Measurements from ENCODE around the gene RAI1.

The RAI1 gene

DNA sequence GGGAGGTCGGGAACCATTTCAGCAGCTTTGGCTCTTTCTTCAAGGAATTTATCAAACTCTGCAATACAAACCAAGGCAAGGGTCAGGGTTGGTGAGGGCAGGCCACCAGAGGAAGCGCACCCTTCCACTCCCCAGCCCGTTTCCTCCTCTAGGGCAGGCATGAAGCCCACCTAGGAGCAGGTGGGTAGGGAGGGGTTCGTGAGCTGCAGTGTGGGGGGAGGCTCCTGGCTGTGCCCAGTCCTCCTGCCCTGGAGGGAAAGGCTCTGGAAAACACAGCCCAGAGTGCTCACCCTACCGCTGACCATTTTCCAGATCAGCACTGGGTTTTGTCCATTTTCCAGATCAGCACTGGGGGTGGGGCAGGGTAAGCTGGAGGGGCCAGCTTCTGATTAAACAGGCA is 166.5 kb downstream of the RAI1 start:
- no peak overlapping the region for H3K4me3 ChIP-seq (ENCODE audit: low read length)
- TF ChIP-seq, protein P1, sequence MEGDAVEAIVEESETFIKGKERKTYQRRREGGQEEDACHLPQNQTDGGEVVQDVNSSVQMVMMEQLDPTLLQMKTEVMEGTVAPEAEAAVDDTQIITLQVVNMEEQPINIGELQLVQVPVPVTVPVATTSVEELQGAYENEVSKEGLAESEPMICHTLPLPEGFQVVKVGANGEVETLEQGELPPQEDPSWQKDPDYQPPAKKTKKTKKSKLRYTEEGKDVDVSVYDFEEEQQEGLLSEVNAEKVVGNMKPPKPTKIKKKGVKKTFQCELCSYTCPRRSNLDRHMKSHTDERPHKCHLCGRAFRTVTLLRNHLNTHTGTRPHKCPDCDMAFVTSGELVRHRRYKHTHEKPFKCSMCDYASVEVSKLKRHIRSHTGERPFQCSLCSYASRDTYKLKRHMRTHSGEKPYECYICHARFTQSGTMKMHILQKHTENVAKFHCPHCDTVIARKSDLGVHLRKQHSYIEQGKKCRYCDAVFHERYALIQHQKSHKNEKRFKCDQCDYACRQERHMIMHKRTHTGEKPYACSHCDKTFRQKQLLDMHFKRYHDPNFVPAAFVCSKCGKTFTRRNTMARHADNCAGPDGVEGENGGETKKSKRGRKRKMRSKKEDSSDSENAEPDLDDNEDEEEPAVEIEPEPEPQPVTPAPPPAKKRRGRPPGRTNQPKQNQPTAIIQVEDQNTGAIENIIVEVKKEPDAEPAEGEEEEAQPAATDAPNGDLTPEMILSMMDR (conservative IDR thresholded peaks at IDR 0.05; ENCODE audit: low read depth, low read length) = no peak
- no peak for DNase-seq (ENCODE audit: low read depth)

DNA sequence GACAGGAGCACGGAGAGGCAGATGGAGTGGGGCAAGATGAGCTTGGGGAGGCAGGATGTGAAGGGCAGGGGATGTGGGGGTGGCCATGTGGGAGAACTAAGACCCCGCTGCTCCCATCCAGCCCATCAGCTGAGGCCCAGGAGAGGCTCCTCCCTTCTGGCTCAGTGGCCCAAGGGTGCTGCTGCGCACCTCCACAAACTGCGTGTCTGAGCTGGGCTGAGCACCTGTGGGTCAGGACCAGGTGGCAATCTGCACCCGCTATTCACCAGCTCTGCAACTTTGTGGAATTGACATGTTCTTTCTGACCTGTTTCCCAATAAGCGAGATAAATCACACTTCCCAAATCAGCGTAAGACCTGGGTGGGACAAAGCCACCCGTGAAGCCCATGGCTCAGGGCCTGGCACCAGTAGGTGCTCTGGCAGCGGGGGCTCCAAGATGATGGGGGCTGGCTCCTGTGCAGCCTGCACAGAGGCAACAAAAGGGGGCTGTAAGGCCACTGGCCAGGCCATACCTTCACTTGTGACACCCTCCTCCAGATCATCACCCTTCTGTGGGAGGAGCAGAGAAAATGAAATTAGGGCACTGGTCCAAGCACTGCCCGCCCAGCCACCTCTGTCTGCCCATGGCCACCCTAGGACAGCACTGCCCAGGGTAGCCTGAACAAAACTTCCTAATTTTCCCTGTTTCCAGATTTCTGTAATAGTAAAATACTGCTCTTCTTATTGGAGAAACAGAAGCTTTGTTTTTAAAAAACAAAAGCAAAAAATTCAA is 167.2 kb downstream of the RAI1 start:
- H3K4me3 ChIP-seq (ENCODE audit: low read length) = no peak overlapping the region
- TF ChIP-seq, protein P1 (conservative IDR thresholded peaks at IDR 0.05; ENCODE audit: low read depth, low read length) = no peak
- no peak for DNase-seq (ENCODE audit: low read depth)

DNA sequence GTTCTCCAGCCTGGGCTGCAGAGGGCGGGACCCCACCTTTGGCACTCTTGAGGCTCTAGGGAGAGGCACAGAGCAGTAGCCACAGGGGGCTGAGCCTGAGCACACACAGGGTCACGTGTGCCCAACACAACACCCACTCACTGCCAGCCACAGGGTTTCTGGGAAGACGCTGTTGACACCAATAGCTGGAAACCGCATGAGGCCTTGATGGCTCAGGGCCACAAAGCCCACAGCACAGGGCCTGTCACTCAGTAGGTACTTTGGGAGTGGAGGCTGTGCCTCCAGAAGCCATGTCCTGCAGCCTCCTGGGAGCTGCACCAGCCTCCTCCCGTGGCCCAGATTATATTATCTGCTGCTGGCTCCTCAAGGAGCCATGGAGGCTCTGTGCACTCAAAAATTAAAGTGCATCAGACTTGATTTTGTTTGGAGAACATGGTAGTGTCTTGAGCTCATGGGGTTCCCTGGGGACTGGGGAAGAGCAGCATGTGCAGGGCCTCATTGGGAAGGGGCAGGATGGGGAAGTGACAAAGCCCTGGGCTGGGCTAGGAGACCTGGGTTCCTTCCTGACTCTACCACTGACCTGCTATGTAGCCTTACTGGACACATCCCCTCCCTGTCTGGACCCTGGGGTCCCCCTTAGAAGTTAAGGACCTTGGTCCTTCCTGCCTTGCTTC is 168.0 kb downstream of the RAI1 start:
- H3K4me3 ChIP-seq (ENCODE audit: low read length) = no peak overlapping the region
- TF ChIP-seq, protein P1 (conservative IDR thresholded peaks at IDR 0.05; ENCODE audit: low read depth, low read length) = no peak
- DNase-seq (ENCODE audit: low read depth) = no peak

DNA sequence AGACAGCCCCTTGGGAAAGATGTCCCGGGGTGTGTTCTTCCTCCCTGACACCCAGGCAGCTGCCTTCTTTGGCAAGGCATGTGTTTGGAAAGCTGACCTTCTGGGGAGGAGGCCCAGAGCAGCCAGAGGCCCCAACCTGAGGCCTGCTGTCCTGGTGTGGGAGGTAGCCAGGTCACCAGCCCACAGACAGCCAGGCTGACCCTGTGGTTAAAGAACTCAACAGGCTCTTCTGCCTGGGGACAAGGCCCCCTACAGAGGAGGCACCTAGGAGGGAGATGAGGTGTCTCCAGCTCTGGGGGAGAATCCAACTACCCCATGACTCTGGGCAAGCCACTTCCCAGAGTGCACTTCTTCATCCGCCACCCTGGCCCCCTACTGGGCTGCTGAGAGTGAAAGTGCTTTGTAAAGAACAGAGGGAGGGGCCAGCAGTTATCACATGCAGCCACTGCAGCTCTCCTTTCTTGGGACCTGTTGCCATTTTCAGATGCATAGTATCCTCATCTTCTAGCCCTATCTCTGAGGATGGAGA is 168.7 kb downstream of the RAI1 start:
- no peak overlapping the region for H3K4me3 ChIP-seq (ENCODE audit: low read length)
- DNase-seq (ENCODE audit: low read depth) = no peak
- TF ChIP-seq, protein P1 (conservative IDR thresholded peaks at IDR 0.05; ENCODE audit: low read depth, low read length) = peak; percentile 41

DNA sequence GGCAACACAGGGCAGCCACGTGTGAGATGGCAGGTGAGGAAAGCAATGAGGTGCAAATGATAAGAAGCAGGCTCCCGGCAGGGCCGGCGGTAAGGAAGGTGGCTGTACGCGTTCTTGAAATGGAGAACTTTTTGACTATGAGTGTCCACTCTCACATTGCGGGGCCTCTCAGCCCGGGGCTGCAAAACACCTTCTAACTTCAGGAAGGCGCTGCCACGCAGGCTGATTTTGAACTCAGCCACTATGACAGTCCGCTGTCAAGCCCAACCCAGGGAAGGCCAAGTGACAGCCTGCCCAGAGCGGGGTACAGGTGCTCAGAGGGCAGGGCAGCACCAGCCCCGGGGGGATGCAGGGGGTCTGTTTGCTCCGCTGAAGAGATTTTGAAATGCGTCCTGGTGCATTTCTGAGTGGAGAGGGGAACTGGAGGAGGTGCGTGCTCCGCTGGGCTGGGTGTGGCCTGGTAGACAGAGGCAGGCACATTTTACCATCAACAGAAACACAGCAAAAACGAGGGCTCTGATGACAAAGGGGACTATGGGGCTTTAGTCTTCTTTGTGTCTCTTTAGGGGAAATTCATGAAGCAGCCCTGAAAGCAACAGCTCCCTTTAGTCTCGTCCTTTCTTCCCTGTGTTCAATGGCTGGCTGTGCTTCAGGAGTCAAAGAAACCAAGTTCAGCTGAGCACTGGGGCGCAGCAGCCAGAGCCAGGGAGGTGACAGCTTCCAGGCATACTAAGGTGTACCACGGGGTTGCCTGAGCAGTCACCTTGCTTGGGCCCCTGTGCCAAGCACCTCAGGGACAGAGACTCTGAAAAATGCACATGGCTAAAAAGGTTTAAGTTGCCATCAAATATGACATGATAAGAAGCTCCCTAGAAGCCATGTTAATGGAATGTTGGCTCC is 170.1 kb downstream of the RAI1 start:
- H3K4me3 ChIP-seq (ENCODE audit: low read length) = no peak overlapping the region
- no peak for DNase-seq (ENCODE audit: low read depth)
- TF ChIP-seq, protein P1 (conservative IDR thresholded peaks at IDR 0.05; ENCODE audit: low read depth, low read length) = no peak

DNA sequence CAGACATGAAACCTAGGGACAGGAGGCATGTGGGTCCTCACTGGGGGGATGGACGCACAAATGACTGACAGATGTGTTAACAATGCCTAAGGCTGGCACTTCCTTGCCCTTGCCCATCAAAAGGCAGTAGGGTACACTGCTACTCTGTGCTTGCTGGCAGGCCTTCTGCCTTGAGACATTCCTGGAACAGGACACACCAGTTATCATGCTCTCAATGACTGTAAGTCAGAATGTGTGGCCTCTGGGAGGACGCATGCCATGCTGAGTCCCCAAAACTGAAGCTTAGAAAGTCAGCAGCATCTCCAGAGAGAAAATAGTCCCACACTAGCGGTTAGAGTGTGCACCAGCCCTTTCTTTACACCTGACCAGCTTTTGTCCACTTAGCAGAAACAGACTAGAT is 171.7 kb downstream of the RAI1 start:
- no peak overlapping the region for H3K4me3 ChIP-seq (ENCODE audit: low read length)
- DNase-seq (ENCODE audit: low read depth) = no peak
- TF ChIP-seq, protein P1 (conservative IDR thresholded peaks at IDR 0.05; ENCODE audit: low read depth, low read length) = no peak
